GM21381 (cell line): ENCODE measurements around the gene CUX1.
"Not testable (repeated sequence)": the region's sequence is repeated elsewhere in the genome, so short reads cannot be mapped to it uniquely, and the experiment has no call there.

Experiments used
- ATAC-seq: cut with Tn5 transposase; IDR thresholded peaks from one replicate; pipeline ENCODE4 v1.9.1; 2021; ENCODE audit warnings: mild to moderate bottlenecking, moderate library complexity; ENCODE audit not compliant: unreplicated experiment

Gene CUX1

DNA sequence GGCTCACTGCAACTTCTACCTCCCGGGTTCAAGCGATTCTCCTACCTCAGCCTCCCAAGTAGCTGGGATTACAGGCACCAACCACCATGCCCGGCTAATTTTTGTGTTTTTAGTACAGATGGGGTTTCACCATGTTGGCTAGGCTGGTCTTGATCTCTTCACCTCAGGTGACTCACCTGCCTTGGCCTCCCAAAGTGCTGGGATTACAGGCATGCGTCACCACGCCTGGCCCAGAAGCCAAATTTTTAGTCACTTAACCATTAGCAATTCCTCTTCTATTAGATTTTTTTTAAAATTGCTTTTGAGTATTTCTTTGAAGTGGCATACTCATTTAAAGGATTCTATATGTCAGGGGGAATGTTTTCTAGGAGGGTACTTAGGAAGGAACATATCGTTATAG lies 112.5 kb downstream of the CUX1 start:
- not testable (repeated sequence) for ATAC-seq

DNA sequence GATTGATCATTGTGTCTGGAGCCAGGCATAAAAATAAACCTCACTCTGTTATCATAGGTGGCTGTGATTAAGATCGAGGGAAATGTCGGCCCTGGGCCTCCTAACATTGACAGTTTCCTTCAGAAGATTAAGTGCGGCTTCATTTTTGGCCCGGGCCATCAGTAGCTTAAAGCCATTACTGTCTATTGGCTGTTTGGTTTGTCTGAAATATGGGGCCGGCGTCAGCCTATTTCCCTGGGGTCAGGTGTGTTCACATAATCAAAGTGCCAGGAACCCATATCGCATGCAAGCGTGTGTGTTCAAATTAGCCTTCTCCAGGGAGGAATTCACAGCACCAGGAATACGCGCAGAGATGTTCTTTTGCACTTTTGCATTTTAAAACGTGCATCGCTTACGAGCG lies 114.7 kb downstream of the CUX1 start:
- ATAC-seq: no peak

DNA sequence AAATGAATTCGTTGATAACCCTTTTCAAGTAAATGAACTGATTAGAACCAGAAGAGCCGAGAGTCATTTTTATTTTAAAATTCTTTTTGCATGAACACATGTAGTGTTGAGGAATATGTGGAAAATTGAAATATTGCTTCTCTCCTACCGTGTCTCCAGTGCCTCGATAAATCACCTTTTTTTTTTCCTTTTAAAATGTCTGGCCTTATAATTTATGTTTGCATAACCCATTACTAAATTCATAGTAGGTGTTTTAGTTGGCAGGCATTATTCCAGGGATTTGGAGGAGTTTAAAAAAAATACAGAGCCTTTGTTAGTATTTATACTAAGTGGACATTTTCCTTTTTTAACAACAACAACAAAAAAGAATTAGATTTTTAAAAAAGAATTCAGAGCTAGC lies 115.6 kb downstream of the CUX1 start:
- ATAC-seq: no peak

DNA sequence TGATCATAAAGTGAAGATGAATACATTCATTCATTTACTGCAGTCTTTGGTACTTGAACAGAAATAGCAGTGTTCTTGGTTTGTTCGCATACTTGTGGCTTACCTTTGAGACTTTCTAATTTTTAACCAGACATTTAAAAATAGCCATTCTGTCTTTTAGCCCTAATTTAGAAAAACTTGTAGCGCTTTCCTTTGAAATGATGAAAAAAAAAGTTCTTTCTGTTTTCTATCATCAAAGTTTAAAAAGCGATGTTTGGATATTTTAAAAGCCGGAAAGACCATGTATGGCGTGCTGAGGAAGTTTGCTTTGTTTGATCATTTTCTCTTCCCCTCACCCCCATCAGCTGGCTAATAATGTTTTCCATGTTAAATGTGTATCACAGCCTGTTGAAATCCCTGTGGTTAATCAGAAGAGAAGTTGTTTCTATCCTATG lies 116.3 kb downstream of the CUX1 start:
- ATAC-seq: no peak

DNA sequence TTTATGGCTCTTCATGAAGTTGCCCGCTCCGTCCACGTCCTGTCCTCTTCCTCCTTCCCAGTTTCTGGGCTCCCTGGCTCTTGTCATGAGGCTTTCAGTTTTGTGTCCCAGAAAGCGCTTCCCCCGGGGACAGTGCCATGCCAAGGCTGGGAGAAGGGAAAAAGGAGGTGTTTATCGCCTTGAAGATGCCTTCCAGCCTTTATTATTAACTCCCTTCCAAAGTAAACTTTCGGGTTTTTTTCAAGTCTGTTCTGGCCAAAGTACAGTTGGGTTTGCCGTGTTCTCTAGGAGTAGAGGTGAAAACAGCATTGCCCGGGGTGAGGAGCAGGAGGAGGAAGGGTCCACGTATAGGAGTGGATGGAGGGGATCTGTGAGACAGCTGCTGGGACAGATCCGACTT lies 117.2 kb downstream of the CUX1 start:
- ATAC-seq: no peak

DNA sequence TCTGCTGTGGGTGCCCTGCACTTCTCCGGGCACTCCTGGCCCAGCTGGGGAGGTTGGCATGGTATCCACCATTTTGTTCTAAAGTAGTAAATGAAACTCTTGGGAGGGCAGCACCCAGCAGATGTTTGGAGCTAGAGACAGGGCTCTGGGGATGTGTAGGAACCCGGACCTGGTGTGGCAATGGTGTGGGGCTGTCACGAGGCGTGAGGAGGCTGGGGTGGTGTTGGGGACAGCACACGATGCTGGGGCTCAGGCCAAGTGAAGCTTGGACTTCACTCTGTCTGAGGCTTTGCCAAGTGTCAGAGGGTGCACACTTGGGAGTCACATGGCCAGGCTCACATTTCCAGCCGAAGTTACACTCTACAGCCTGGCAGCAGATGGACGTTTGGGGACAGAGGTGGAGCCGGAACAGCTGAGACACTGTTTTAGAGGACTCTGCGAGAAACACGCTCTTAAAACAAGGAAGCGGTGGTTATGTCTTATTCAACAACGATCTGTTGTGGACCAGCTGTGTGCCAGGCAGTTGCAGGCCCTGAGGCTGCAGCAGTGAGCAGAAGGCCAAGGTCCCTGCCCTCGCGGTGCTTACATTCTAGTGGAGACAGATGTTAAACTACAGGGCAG lies 118.2 kb downstream of the CUX1 start:
- ATAC-seq: no peak

DNA sequence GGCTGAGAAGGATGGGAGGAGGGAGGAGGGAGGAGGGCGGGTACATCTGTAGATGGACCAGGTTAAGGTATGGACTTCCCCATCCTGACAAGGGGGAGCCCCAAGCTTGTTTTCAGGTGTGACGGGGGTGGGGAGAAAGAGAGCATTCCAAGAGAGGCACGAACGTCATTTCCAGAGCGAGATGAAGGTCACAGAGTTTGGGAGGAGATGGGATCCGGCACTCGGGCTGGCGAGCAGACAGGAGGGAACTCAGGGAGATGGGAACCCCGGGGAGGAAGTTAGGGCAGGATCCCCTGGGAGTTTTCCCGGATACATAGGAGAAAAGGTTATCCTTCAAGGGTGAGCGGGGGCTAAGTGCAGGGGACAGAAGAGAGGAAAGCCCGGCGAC lies 118.8 kb downstream of the CUX1 start:
- no peak for ATAC-seq

DNA sequence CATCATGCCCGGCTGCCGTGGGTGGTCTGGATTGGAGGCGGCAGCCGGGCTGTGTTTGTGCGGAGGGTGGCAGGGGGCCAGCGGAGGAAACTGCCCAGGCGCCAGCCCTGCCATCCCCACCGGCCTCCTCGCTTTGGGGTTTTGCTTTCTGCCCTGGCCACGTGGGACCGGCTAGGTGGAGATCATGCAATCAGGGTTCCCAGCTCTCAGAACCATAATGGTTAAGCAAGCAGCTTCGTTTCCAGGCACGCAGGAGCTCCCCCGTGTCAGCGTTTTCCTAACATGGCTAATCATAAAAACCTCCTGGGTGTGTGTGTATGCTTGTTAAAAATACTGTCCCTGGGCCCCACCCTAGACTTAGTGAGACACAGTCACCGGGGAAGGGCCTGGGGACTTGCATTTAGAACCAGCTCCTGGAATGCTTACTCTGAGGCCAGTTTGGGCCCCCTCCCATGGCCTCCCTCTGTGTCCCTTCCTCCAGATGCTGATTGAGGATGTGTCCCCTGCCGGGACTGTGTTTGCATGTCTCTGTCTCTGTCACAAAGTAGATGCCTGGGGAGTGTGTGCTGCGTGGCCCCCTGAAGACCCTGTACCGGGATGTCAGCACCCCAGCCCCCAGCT lies 119.3 kb downstream of the CUX1 start:
- ATAC-seq: no peak

DNA sequence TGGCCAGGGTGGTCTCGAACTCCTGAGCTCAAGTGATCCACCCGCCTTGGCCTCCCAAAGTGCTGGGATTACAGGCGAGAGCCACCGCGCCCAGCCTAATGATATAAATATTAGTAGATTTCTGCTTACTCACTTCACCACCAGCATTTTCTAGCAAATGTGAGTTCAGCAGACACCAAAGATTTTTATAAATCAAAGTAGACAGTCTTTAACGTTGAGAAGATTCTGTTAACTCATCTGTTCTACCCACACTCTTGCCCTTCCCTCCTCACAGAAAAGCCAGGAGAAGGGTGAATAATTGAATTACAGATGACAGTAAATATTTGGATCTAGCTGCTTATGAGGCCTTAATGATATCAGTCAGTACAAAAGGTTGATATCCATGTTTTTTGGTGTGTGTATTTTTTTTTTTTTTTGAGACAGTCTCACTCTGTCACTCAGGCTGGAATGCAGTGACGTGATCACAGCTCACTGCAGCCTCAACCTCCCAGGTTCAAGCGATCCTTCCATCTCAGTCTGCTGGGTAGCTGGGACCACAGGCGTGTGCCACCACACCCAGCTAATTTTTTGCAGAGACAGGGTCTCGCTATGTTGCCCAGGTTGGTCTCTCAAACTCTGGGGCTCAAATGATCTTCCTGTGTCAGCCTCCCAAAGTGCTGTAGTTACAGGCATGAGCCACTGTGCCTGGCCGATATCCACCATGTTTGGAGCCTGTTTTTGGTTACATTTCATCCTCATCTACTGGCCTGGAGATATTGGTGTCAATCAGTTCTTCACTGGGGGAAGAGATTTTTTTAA lies 120.5 kb downstream of the CUX1 start:
- ATAC-seq: no peak

DNA sequence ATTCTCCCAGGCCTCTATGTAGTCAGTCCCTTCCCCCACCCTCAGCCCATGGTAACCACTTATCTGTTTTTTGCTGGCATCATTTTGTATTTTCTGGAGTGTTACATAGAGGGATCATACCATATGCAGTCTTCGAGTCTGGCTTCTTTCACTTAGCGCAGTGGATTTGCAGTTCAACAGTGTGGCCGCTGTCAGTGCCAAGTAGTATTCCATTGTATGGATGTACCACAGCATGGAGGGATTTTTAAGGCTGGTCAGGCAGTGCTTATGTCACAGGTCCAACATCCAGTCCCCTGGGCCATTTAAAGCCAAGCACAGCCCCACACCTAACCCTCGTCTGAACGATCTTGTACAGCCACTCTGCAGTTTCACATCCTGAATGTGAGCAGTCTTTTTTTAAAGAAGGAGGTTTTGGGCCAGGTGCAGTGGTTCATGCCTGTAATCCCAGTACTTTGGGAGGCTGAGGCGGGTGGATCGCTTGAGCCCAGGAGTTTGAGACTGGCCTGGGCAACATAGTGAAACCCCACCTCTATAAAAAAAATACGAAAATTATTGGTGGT lies 121.8 kb downstream of the CUX1 start:
- no peak for ATAC-seq

DNA sequence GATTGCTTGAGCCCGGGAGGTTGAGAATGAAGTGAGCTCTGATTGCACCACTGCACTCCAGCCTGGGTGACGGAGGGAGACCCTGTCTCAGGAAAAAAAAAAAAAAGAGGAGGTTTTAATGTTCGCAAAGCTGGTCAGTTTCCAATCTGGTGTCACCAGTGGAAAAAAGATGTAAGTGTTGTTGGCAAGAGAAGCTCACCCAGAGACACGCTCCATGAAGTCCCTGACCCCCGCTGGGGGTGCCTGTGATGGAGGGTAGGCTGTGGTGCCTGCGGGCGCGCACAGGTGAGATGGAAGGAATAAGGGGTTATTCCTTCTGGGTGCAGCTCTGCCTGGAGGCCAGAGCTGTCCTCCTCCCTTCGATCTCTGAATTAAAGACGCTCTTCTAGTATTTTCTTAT lies 122.7 kb downstream of the CUX1 start:
- ATAC-seq: no peak

DNA sequence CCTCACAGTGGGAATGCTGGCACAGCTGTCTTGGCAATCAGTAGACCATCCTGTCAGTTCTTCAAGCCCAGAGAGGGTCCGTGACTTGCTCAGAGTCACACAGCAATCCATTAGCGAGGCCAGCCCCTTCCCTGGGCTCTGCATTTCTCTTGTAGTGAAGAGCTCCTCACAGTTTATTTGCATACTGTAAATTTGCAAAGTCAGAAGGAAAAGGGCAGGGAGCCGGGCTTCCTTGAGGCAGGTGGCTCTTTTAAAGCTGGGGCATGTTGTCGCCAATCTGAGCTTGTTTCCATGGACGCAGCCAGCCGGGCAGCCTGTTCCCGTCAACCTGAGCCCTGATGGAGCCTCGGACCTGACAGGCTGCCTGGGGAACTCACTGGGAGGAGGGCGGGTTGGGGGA lies 123.4 kb downstream of the CUX1 start:
- no peak for ATAC-seq

DNA sequence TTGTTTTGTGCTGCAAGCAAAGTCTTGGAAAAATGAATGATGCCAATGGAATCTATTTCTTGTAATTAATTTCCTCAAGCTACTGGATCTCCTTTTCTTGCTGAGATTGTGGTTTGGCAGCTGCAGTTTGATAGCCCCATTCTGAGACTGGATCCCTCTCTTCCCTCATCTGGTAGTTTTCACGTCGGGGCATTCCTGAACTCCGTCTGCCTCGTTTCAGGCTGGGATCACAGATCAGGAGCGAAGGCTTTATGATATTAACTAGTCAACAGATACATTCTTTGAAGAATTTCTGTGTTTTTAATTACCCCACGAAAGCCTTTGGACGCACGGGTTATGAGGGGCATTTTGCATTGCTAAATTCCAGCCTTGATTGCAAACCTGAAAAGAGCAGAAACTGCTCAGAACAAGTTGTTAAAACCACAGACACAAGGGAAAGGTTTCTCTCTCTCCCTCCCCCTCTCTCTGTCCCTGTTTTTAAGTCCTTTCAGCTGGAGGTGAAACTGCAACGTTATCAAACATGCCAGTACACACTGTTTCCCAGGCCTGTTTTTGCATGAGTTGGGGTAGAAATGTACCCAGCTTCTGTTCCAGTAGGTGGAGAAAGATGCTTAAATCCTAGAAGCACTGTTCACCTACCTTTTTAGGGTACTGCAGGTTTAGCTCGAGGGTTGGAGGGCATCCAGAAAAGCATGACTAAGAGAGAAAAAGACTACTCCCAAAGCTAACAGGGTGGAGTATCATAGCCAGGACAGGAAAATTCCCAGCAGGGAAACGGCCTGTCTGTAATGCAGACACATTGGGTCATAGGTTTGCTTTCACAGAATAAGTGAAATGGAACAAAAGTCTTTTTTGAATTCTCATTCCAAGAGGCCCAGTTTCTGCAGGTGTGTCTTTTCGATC lies 124.3 kb downstream of the CUX1 start:
- no peak for ATAC-seq

DNA sequence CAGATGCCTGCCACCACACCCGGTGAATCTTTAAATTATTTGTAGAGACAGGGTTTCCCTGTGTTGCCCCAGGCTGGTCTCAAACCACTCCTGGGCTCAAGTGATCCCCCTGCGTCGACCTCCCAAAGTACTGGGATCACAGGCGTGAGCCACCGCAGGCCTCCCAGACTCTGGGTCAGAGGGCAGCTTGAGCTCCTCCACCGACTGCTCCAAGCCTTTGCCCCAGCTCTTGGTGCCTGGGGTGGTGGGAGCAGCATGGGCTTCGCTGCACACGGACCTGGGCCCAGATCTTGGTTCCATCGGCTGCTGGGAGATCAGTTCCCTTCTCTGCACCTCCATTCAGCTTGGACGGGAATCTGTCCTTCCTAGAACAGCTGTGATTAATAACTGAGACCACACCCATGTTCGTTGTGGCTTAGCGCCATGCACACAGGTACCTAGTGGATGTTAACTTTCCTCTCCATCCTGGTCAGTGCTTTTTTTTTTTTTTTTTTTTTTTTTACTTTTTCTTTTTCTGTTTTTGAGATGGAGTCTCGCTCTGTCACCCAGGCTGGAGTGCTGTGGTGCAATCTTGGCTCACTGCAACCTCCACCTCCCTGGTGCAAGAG lies 125.3 kb downstream of the CUX1 start:
- no peak for ATAC-seq

DNA sequence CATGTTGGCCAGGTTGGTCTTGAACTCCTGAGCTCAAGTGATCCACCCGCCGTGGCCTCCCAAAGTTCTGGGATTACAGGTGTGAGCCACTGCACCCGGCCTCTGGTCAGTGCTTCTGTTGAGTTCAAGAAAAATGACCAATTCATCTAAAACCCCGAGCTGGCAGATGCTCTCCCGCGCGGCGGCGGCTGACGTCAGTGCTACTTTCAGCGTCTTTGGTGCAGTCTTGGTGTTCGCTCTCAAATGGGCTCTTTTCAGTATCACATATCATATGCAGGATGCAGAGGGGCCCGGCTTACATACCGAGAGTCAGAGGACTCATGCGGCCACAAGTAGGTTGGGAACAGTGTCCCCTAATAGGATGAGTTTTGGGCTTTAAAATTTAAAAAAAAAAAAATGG lies 125.9 kb downstream of the CUX1 start:
- ATAC-seq: no peak

DNA sequence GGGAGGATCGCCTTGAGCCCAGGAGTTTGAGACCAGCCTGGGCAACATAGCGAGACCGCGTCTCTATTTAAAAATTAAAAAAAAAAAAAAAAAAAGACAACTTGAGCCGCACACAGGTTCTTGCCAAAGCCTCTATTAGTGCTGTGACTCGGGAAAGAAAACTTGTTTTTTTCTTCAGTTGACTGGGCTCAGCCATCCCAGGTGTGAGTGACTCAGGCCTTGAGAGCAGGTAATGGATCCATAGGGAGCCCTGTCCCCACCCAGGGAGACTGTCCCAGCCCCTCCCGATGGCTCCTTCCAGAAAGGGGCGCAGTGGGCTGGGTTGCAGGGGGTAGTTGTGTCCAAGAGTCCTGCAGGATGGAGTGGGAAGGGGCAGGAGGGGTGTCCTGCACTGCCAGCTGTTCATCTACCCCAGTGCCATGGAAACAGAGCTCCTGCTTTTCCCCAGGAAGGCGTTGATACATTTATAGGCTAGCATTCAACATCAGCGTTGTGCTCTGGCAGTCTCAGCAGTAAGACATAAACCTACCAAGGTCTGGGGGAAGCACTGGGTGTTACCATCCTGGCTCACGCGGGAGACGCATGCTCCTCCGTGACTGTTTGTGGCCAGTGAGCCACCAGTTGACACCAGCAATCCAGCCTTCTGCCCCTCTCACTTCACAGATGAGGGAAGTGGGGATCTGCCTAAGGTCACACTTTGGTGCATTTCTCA lies 126.6 kb downstream of the CUX1 start:
- ATAC-seq: no peak

DNA sequence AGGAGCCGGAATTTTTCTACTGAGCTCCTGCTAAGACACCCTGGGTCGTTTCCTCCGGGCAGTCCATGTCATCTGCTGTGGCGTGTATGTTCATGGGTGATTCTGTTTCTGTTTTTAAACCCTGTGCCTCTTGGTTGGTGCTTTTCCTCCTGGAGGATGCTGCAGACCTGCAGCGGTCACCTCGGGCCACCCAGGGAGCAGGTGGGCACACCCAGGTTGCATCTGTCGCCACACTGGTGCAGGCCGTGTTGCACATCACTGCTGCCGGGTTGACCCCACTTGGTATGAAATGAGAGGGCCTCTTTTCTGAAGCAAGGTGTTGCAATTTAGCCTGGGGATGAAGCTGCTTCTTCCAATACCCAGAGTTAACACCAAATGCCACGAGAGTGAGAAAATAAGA lies 127.2 kb downstream of the CUX1 start:
- no peak for ATAC-seq

DNA sequence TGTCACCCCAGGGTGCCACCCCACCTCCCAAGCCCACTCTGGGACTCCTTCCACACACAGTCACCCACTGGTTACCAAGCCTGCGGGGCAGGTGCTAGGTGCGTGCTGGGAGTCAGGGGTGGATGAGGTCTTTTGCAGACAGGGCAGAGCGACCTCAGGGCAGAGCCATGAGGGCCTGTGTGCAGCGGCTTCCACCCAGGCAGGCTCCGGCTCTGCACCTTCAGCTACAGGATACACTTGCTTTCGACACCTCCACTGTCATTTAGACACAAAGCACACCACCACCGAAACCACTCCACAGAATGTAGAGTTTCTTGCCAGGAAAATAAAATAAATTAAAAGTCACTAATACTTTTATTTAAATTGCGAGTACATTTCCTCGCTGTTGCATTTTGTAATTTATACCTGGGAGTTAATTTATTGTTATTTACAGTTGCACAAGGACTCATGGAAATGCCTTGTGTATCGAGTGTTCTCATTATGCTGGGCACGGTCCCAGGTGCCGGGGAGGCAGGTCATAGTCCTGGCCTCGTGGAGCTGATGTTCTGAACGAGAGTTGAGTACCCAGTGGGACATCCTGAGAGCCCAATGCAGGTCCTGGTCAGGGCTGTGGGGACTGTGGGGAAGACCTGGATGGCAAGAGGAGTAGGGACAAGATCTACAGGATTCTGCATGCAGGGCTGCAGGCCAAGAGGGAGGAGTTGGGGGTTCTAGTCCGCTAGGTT lies 127.8 kb downstream of the CUX1 start:
- ATAC-seq: no peak

DNA sequence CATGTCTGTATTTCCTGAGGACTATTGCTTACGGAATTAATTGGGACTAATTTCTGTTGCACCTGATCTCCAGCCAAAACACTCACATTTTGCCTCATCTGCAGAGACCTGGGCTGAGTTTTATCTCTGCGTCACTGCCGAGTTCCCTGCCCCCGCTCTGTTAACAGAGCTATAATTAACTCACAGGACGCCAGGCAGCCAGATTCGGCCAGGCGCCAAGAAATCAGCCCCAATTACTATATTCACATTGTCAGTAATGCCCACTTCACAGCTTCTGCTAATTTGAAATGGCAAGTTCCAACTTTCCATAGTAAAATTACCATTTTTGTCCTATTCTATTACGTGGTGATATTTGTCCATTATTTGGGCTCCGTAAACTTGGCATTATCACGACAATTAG lies 130.5 kb downstream of the CUX1 start:
- no peak for ATAC-seq
